SH-SY5Y (cell line): ENCODE results near the gene TARBP1.

Source experiments
- GATA2 ChIP-seq: IDR thresholded peaks from 2 replicates; pipeline ENCODE4 v1.6.1; 2011; ENCODE audit warnings: mild to moderate bottlenecking, low read depth, low read length
- GATA3 ChIP-seq: IDR thresholded peaks from 2 replicates; pipeline ENCODE4 v1.6.1; 2011; ENCODE audit warnings: low read depth, mild to moderate bottlenecking, low read length, moderate library complexity

Gene TARBP1

DNA sequence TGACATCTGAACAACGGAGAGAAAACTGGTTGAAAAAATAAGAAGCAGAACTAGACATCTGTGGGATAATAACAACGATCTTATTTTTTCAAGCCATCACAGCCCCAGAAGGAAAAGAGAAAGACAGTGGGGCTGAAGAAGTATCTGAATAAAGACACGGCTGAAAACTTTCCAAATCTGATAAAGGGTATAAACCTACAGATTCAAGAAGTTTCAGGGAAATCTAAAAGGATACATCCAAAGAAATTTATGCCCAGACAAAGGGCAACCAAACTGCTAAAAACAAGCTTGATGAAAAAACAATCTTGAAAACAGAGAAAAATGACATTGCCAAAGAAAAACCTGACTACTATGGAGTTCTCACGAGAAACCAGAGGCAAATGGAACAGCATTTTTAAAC, 40.4 kb downstream of the TARBP1 start:
- TF ChIP-seq GATA3 (no peak), GATA2 (no peak)

DNA sequence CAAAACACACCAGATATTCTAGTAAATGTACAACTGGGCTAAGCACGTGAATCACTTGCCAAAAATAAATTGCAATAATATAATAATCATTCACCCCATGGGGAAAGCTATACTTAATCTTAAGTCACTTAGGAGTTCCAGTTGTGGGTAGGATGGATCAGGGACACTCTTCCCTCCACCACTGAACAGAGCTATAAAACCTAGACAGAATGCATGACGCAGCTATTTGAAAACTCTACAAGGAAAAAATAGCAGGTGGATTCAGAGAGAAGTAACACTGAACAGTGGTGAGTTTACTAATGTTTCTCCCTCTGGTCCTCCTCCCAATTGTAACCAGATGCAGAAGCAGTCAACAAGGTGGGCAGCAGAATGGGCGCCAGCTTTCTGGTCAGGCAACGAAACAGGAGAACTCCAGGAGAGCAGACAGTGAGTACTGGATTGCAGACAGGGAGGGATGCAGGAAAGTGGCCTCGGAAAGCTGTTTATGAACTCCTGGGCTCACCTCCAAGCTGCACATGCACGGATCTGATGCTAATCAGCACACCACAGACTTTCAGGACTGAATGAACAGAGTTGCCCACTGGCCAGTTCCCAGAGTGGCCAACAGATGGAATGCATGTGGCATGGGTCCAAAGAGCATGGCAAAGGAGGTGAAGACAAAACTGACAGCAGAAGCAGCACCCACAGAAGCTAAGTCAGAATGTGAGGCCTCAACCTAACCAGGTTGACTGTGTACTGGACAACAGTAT, 41.4 kb downstream of the TARBP1 start:
- TF ChIP-seq GATA3 (peak; percentile 36; the same call in 1 of the 2 replicates), GATA2 (peak; percentile 94)

DNA sequence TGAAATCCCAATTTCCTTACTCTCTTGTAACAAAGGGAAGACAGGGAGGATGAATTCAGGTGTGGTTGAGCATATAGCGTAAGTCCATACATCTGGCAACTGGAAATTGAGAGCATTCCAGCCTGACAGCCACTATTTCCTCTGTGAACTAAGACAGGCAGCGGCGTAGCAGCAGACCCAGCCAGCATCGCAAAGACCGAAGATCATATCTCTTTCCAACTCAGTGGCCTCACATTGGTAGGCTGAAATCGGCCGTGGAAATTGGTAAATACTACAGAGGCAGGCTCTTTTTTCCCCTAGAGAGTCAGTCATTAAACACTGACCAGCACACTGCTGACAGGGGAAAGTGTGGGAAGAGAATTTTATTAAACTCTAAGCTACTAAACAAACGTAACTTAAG, 43.4 kb downstream of the TARBP1 start:
- TF ChIP-seq GATA3 (peak; percentile 97), GATA2 (peak; percentile 99)

DNA sequence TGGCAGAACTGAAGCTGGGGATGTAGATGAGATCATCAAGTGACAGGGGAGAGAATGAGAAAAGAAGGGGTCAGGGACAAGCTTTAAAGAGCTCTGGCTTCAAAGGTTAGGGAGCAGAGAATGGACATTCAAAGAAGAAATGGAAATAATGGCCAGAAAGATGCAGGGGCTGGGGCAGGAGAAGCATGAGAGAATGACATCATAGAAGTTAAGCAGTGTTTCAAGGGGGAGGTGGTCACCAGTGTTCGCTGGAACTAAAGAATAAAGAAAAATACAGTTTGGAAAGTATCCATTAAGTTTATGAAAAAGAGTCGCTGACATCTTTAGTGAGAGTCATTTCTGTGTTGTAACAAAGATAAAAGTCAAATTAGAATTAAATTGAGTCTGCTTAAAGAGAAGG, 44.3 kb downstream of the TARBP1 start:
- TF ChIP-seq GATA2: no peak
- no peak for TF ChIP-seq GATA3

GRCh38 chr1:234433563-234434285, 45.3 kb downstream of the TARBP1 start:
- TF ChIP-seq GATA2 (no peak), GATA3 (no peak)

DNA sequence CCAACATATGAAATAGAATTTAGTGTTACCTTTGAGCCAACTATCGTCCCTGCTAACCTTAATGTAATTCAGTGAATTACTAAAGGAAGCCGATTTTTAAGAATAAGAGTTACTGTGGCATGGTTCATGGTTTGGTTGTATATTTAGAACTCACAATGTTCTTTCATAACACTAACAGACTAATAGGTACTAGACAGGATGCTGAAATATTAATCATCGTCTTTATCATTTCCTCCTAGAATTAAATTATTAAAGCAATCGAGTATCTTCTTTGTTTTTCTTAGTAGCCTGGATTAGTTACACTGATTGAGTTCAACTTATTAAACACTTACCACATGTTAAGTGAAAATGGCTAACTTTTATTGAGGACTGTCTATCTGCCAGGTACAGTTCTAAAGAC, 47.7 kb downstream of the TARBP1 start:
- no peak for TF ChIP-seq GATA3
- no peak for TF ChIP-seq GATA2

DNA sequence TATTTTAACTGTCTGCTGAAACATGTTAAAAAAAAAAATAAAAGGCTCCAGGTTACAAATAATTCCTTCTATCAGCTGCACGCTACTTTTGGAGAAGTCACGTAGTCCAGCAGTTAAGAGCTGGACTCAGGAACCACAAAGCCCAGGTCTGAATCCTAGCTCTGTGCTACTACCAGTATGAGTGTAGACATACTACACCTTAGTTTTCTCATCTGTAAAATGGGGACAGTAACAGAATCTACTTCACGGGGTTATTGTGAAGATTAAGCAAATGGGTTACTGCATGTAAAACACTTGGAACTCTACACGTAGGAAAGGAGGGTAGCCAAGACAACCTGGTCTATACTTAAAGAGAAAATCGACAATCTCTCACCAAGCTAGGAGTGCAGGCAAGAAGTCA, 48.3 kb downstream of the TARBP1 start:
- TF ChIP-seq GATA2: no peak

DNA sequence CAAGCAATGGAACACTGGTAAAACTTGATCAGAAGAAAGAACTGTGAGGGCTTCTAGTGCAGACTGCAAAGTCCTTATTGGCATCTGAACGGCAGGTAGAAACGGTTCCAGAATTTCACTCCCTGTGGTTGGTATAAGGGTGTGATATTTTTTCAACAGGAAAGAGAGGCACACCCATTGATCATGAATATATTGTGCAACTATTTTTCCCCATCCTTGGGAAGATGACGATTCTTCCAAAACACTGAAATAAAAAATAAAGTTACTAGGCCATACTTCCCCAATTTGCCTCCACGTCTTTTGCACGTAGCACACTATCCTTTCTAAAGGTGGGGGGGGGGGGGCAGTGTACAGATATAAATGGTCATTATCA, 49.6 kb downstream of the TARBP1 start:
- TF ChIP-seq GATA2: no peak

- TF ChIP-seq GATA3 (no peak), GATA2 (no peak)
Measured at GRCh38 chr1:234427950-234428646, 50.9 kb downstream of the TARBP1 start.

DNA sequence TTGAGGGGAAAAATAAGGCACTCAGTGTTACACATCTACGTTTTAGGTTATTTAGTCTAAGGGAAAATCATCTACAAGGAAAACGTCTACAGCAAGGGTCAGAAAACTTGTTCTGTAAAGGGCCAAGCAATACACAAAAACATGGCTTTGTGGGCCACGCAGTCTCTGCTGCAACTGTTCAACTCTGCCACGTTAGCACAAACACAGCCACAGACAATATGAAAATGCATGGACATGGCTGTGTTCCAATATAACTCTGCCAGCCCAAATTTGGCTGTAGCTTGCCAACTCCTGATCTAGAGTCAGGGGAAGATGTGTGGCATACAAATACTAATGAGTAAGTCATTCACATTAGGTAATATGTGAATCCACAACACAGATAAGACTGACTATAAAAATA, 65.0 kb downstream of the TARBP1 start:
- TF ChIP-seq GATA2 (no peak), GATA3 (no peak)

DNA sequence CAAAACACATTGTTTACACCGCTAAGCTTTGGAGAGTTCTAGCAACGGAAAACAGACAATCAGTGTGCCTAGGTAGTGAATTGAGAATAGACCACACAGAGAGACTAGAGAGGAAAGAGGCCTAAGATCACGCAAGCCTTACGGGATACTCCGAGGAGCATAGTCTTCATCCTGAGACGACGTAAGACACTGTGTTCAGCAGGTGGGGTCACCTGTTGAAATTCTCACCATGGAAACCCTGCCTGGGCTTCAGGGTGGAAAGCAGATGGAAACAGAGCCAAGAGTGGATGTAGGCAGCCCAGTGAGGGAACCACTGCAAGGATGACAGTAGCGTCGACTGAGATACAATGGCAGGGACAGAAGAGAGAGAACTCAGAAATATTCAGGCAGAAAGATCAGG, 65.5 kb downstream of the TARBP1 start:
- TF ChIP-seq GATA2 (no peak), GATA3 (no peak)

GRCh38 chr1:234412830-234413229, 66.1 kb downstream of the TARBP1 start:
- TF ChIP-seq GATA3 (no peak), GATA2 (no peak)

DNA sequence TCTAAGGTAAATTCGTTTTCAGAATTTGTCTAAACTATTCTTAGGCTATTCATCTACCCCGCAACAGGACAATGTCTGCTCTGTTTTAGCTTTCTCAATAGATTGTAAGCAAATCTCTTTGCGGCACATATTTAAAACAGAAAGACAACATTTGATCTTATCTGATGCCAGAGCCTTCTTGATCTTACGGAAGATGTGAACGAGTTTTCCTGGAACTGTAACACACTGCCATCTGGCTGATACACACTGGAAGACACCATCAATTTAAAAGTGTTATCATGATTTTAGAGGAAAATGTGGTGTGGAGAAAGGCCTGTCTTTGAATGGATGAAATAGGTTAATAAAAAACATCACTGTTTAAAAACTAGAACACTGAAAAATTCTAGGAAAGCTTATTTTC, 69.7 kb downstream of the TARBP1 start:
- TF ChIP-seq GATA2: peak; percentile 93
- TF ChIP-seq GATA3: peak; percentile 98

GRCh38 chr1:234408757-234409156, 70.2 kb downstream of the TARBP1 start:
- no peak for TF ChIP-seq GATA2
- no peak for TF ChIP-seq GATA3

DNA sequence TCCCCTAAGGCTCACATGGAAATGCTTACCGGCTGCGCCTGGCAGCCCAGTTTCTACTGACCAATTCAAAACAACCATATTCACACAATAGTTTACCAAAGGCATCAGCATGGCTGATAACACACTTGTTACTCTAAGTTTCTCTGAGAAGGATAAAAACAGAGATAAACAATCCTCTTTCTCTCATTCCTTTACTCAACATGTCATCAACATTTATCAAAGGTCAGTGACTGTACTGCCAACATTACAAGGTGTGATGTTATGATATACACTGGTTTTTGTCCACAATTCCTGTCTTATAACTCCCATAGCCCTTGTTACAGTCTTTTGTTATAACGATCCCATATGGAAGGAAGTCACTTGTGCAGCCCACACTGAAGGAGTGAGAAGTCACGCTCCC, 72.1 kb downstream of the TARBP1 start:
- TF ChIP-seq GATA3 (no peak), GATA2 (no peak)

- TF ChIP-seq GATA2: no peak
- TF ChIP-seq GATA3: no peak
Measured at GRCh38 chr1:234405676-234406075, 73.3 kb downstream of the TARBP1 start.
